ENCODE measurements around the gene MICAL2. TPM values are rescaled to one million over a fixed set of nuclear protein-coding genes. Genes with fewer than 3 reads are reported as not detected.

The MICAL2 gene
- total RNA-seq, 6 experiments from 2014 or later = 17.0 to 50.7 (median 35.9) TPM

GRCh38 chr11:12266132-12266531 lies 155.7 kb downstream of the MICAL2 start:
- ATAC-seq (no peak), DNase-seq (no peak)
- TF ChIP-seq, protein P1, sequence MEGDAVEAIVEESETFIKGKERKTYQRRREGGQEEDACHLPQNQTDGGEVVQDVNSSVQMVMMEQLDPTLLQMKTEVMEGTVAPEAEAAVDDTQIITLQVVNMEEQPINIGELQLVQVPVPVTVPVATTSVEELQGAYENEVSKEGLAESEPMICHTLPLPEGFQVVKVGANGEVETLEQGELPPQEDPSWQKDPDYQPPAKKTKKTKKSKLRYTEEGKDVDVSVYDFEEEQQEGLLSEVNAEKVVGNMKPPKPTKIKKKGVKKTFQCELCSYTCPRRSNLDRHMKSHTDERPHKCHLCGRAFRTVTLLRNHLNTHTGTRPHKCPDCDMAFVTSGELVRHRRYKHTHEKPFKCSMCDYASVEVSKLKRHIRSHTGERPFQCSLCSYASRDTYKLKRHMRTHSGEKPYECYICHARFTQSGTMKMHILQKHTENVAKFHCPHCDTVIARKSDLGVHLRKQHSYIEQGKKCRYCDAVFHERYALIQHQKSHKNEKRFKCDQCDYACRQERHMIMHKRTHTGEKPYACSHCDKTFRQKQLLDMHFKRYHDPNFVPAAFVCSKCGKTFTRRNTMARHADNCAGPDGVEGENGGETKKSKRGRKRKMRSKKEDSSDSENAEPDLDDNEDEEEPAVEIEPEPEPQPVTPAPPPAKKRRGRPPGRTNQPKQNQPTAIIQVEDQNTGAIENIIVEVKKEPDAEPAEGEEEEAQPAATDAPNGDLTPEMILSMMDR (IDR thresholded peaks at IDR 0.05) = no peak
- TF ChIP-seq POLR2A (IDR thresholded peaks at IDR 0.05) = no peak
- Histone ChIP-seq H3K27ac (no peak overlapping the region), H3K4me3 (no peak overlapping the region), H3K9me3 (no peaks in the 10 kb centered on the region), H3K27me3 (no peaks in the 10 kb centered on the region), H3K36me3 (peaks cover 0 to 2% (median 1%) of the 10 kb centered on the region in 4 donors), H3K4me1 (no peaks in the 10 kb centered on the region)
- 82% methylated on average over 1 of the region's 1 CpG for WGBS (ENCODE audit: insufficient coverage, low coverage, low lambda C conversion rate, missing lambda C conversion rate)
- intact Hi-C loops (cut with DNase I) = no loop called here

DNA sequence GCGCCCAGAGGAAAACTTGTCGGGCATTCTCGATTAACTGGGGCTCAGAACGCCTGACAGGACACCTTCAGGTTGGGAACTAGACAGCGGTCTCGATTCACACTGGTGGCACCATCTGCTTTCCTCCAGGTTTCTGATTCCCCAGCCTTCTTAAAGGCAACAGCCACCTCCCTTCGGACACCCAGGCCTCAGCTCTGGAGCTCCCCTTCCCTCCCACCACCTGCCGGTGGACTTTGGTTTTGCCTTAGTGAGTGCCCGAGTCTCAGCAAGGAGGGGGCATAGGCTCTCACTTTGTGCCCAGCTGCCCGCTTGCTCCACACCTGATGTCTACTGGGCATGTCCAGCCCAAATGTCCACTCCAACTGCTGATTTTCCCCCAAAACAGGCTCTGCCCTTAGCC lies 156.6 kb downstream of the MICAL2 start:
- H3K36me3 ChIP-seq = no peaks in the 10 kb centered on the region
- H3K4me3 ChIP-seq = no peak overlapping the region
- whole genome bisulfite sequencing (ENCODE audit: insufficient coverage, low coverage, low lambda C conversion rate, missing lambda C conversion rate) = no CpG with 5 or more reads among the region's 10 CpGs
- DNase-seq (no peak), ATAC-seq (no peak)
- H3K4me1 ChIP-seq = no peaks in the 10 kb centered on the region
- H3K27me3 ChIP-seq = no peaks in the 10 kb centered on the region
- intact Hi-C loops (cut with DNase I) = no loop called here
- H3K9me3 ChIP-seq = no peaks in the 10 kb centered on the region
- TF ChIP-seq, protein P1 (IDR thresholded peaks at IDR 0.05) = no peak
- no peak for TF ChIP-seq POLR2A (IDR thresholded peaks at IDR 0.05)
- no peak overlapping the region for H3K27ac ChIP-seq

DNA sequence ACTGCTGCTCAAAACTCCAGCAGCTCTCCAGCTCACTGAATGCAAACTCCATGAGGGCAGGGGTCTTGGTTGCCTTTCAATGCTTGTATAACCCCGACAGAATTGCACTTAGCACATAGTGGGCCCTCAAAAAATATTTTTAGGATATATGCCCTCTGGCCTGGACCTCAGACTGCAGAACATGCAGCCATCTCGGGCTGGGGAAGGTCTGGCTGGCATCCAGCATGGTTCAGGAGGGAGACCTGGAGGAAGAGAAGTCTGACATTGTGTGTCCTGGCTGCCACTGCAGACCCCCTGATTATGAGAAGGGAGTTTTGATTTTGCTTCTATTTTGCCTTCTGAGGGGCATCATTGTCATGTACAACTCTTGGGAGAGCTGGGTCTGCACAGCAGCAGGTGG lies 157.5 kb downstream of the MICAL2 start:
- H3K27me3 ChIP-seq = no peaks in the 10 kb centered on the region
- no peak for DNase-seq
- no peaks in the 10 kb centered on the region for H3K4me1 ChIP-seq
- intact Hi-C loops (cut with DNase I) = no loop called here
- H3K36me3 ChIP-seq = no peaks in the 10 kb centered on the region
- ATAC-seq = no peak
- no peak overlapping the region for H3K27ac ChIP-seq
- TF ChIP-seq, protein P1 (IDR thresholded peaks at IDR 0.05) = no peak
- TF ChIP-seq POLR2A (IDR thresholded peaks at IDR 0.05) = no peak
- no peaks in the 10 kb centered on the region for H3K9me3 ChIP-seq
- 40% methylated on average over 1 of the region's 2 CpGs for WGBS (ENCODE audit: insufficient coverage, low coverage, low lambda C conversion rate, missing lambda C conversion rate)
- H3K4me3 ChIP-seq = no peak overlapping the region

- Histone ChIP-seq H3K27ac (no peak overlapping the region), H3K36me3 (no peaks in the 10 kb centered on the region), H3K4me3 (no peak overlapping the region), H3K27me3 (no peaks in the 10 kb centered on the region), H3K9me3 (no peaks in the 10 kb centered on the region), H3K4me1 (no peaks in the 10 kb centered on the region)
- intact Hi-C loops (cut with DNase I) = no loop called here
- 14% methylated on average over 1 of the region's 3 CpGs for WGBS (ENCODE audit: insufficient coverage, low coverage, low lambda C conversion rate, missing lambda C conversion rate)
- TF ChIP-seq, protein P1 (IDR thresholded peaks at IDR 0.05) = no peak
- TF ChIP-seq POLR2A (IDR thresholded peaks at IDR 0.05) = no peak
- DNase-seq = no peak
- ATAC-seq = peak in 3 of 4 donors; percentile 35 to 53 (median 46)
Measured at GRCh38 chr11:12269104-12269441, 158.7 kb downstream of the MICAL2 start.
